SJCRH30 (cell line): ENCODE results near the gene ZNF563. TPM values are rescaled to one million over a fixed set of nuclear protein-coding genes. Genes with fewer than 3 reads are reported as not detected.
"Not testable (repeated sequence)": the region's sequence is repeated elsewhere in the genome, so short reads cannot be mapped to it uniquely, and the experiment has no call there.

Source experiments
- DNase-seq, 2 experiments: peaks; one replicate each; pipeline ENCODE4 v3.0.0-alpha.2; 2015 to 2020
- H3K27ac ChIP-seq: fragments of 250-450 bp; sonication (Bioruptor Pico); 2 replicates; pipeline ENCODE4 v1.5.1; 2020; ENCODE audit warnings: mild to moderate bottlenecking, moderate library complexity
- H3K27me3 ChIP-seq: fragments of 250-450 bp; sonication (Bioruptor Pico); 2 replicates; pipeline ENCODE4 v1.5.1; 2020; ENCODE audit warnings: mild to moderate bottlenecking, moderate library complexity
- H3K36me3 ChIP-seq: fragments of 250-450 bp; sonication (Bioruptor Pico); 2 replicates; pipeline ENCODE4 v1.5.1; 2020; ENCODE audit warnings: mild to moderate bottlenecking, moderate library complexity
- H3K4me1 ChIP-seq: fragments of 250-450 bp; sonication (Bioruptor Pico); 2 replicates; pipeline ENCODE4 v1.5.1; 2020; ENCODE audit warnings: mild to moderate bottlenecking, moderate library complexity
- H3K4me3 ChIP-seq: fragments of 250-450 bp; sonication (Bioruptor Pico); 2 replicates; pipeline ENCODE4 v1.5.1; 2020; ENCODE audit warnings: mild to moderate bottlenecking, moderate library complexity
- H3K9me3 ChIP-seq: fragments of 250-450 bp; sonication (Bioruptor Pico); replicated peaks from 2 replicates; pipeline ENCODE4 v1.5.1; 2020; ENCODE audit warnings: mild to moderate bottlenecking, moderate library complexity
- total RNA-seq: library from RNA; depleted of rRNA; stranded (reverse); fragments of >200 nt; shearing (Covaris generic); gene quantifications from 2 replicates; pipeline ENCODE4 v1.2.3, GENCODE V29; 2014; rRNA removed

The ZNF563 gene
- 2.4 and 3.6 TPM in 2 replicates for total RNA-seq

GRCh38 chr19:12333162-12334159, at the start of gene ZNF563:
TSS of gene ZNF563 (minus strand) at chr19:12333633. CDS start at chr19:12333482, 151 bp downstream.
- Histone ChIP-seq H3K27me3 (no peaks in the 10 kb centered on the region), H3K27ac (peak within 1 kb of the TSS; percentile 20), H3K9me3 (no peaks in the 10 kb centered on the region), H3K36me3 (no peaks in the 10 kb centered on the region), H3K4me1 (0 out of 2 replicates have a peak, but pooled peaks cover 4% of the 10 kb centered on the region), H3K4me3 (peak within 1 kb of the TSS; percentile 82)
- DNase-seq, result peak; percentile 98 to 99

- Histone ChIP-seq H3K27me3 (no peaks in the 10 kb centered on the region), H3K9me3 (peaks cover 18% of the 10 kb centered on the region), H3K36me3 (no peaks in the 10 kb centered on the region), H3K4me1 (no peaks in the 10 kb centered on the region), H3K4me3 (no peak overlapping the region), H3K27ac (no peak overlapping the region)
- DNase-seq, result no peak
These were observed 47.0 kb upstream of the ZNF563 start for GRCh38 chr19:12380444-12380737.

- H3K27me3 ChIP-seq, result no peaks in the 10 kb centered on the region
- H3K4me1 ChIP-seq, result no peaks in the 10 kb centered on the region
- no peak overlapping the region for H3K4me3 ChIP-seq
- H3K27ac ChIP-seq, result no peak overlapping the region
- H3K9me3 ChIP-seq, result peaks cover 18% of the 10 kb centered on the region
- DNase-seq, result no peak
- no peaks in the 10 kb centered on the region for H3K36me3 ChIP-seq
These were observed 46.5 kb upstream of the ZNF563 start for GRCh38 chr19:12379732-12380443.

GRCh38 chr19:12374026-12374425, 40.6 kb upstream of the ZNF563 start:
- no peak for DNase-seq
- H3K27ac ChIP-seq, result no peak overlapping the region
- H3K4me1 ChIP-seq, result no peaks in the 10 kb centered on the region

GRCh38 chr19:12365236-12366162, 32.1 kb upstream of the ZNF563 start, which contains the start of gene ZNF442:
TSS of gene ZNF442 (minus strand) at chr19:12365683. CDS start at chr19:12363631, 2,052 bp downstream.
- Histone ChIP-seq H3K4me3 (peak within 1 kb of the TSS; percentile 71), H3K4me1 (0 out of 2 replicates have a peak, but pooled peaks cover 3% of the 10 kb centered on the region), H3K27ac (peak within 1 kb of the TSS; percentile 42), H3K36me3 (no peaks in the 10 kb centered on the region), H3K27me3 (no peaks in the 10 kb centered on the region), H3K9me3 (no peaks in the 10 kb centered on the region)
- DNase-seq, result peak; percentile 100

More at GRCh38 chr19:12374026-12374425, 40.6 kb upstream of the ZNF563 start:
- H3K9me3 ChIP-seq, result peaks cover 9% of the 10 kb centered on the region
- no peaks in the 10 kb centered on the region for H3K36me3 ChIP-seq
- no peak overlapping the region for H3K4me3 ChIP-seq
- no peaks in the 10 kb centered on the region for H3K27me3 ChIP-seq

GRCh38 chr19:12364391-12365235, 31.2 kb upstream of the ZNF563 start:
- peak overlapping the region; percentile 42 for H3K27ac ChIP-seq
- no peaks in the 10 kb centered on the region for H3K36me3 ChIP-seq

GRCh38 chr19:12362236-12362635, 28.8 kb upstream of the ZNF563 start:
- H3K27me3 ChIP-seq, H3K36me3 ChIP-seq, DNase-seq, H3K4me1 ChIP-seq, H3K4me3 ChIP-seq, H3K27ac ChIP-seq, H3K9me3 ChIP-seq: not testable (repeated sequence)

More at GRCh38 chr19:12364391-12365235, 31.2 kb upstream of the ZNF563 start:
- Histone ChIP-seq H3K4me3 (peak overlapping the region; percentile 71), H3K4me1 (0 out of 2 replicates have a peak, but pooled peaks cover 3% of the 10 kb centered on the region), H3K27me3 (no peaks in the 10 kb centered on the region), H3K9me3 (no peaks in the 10 kb centered on the region)
- peak; percentile 5 to 58 for DNase-seq

GRCh38 chr19:12353375-12353774, 19.9 kb upstream of the ZNF563 start:
- no peak for DNase-seq
- H3K27me3 ChIP-seq, result no peaks in the 10 kb centered on the region
- H3K36me3 ChIP-seq, result peaks cover 28% of the 10 kb centered on the region
- H3K27ac ChIP-seq, result no peak overlapping the region
- H3K4me1 ChIP-seq, result no peaks in the 10 kb centered on the region
- no peak overlapping the region for H3K4me3 ChIP-seq
- H3K9me3 ChIP-seq, result peaks cover 51% of the 10 kb centered on the region

GRCh38 chr19:12350890-12351197, 17.4 kb upstream of the ZNF563 start:
- H3K9me3 ChIP-seq, result peaks cover 56% of the 10 kb centered on the region
- H3K4me1 ChIP-seq, result no peaks in the 10 kb centered on the region
- H3K27ac ChIP-seq, result no peak overlapping the region
- no peak for DNase-seq
- H3K27me3 ChIP-seq, result no peaks in the 10 kb centered on the region
- no peak overlapping the region for H3K4me3 ChIP-seq
- H3K36me3 ChIP-seq, result peaks cover 28% of the 10 kb centered on the region

GRCh38 chr19:12350185-12350889, 16.9 kb upstream of the ZNF563 start:
- Histone ChIP-seq H3K4me3 (no peak overlapping the region), H3K27ac (no peak overlapping the region), H3K4me1 (no peaks in the 10 kb centered on the region), H3K27me3 (no peaks in the 10 kb centered on the region), H3K36me3 (peaks cover 28% of the 10 kb centered on the region), H3K9me3 (peaks cover 57% of the 10 kb centered on the region)
- DNase-seq, result no peak

- no peaks in the 10 kb centered on the region for H3K4me1 ChIP-seq
- H3K36me3 ChIP-seq, result peaks cover 28% of the 10 kb centered on the region
- no peak for DNase-seq
- no peak overlapping the region for H3K4me3 ChIP-seq
- H3K9me3 ChIP-seq, result peaks cover 49% of the 10 kb centered on the region
- H3K27ac ChIP-seq, result no peak overlapping the region
- H3K27me3 ChIP-seq, result no peaks in the 10 kb centered on the region
These were observed 13.5 kb upstream of the ZNF563 start for GRCh38 chr19:12346896-12347295.

GRCh38 chr19:12345197-12345596, 11.8 kb upstream of the ZNF563 start:
- no peak overlapping the region for H3K27ac ChIP-seq
- H3K9me3 ChIP-seq, result peaks cover 38% of the 10 kb centered on the region
- no peak overlapping the region for H3K4me3 ChIP-seq
- DNase-seq, result no peak
- peaks cover 11% of the 10 kb centered on the region for H3K36me3 ChIP-seq
- H3K4me1 ChIP-seq, result no peaks in the 10 kb centered on the region
- H3K27me3 ChIP-seq, result no peaks in the 10 kb centered on the region
